GM18907 (cell line): ENCODE results near the gene C4orf50.
"Not testable (repeated sequence)": the region's sequence is repeated elsewhere in the genome, so short reads cannot be mapped to it uniquely, and the experiment has no call there.

ENCODE experiments used
- ATAC-seq: cut with Tn5 transposase; IDR thresholded peaks from one replicate; pipeline ENCODE4 v1.9.1; 2021; ENCODE audit warnings: mild to moderate bottlenecking, moderate library complexity; ENCODE audit not compliant: unreplicated experiment

C4orf50 gene

DNA sequence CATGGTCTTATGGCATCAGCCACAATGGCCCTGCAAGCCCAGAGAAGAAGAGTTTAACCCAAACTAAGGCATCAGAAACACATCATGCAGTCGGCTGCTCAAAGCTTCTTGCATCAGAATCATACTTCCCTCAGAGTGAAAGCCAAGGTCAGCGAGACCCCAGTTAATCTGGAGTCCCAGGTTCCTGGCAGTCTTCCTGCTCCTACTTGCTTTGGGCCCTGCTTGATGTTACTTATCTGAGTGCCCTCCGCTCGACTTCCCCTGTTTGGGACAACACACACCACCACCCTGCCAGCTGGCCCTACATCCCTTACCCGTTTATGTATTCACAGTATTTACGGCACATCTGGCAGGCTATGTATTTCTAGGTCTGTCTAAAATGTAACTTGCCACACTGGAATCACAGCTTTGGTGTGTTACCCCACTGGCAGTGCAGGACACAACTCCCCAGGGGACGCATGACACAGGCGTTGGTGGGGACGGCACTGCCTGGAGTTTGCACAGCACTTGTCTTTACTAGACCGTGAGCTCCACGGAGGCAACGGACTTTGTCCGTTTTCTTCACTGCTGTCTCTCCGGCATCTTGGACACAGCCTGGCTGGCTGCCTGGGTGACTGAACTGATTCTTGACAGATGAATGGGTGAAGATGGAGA lies 148.1 kb downstream of the C4orf50 start:
- no peak for ATAC-seq

GRCh38 chr4:5867866-5868265 lies 150.4 kb downstream of the C4orf50 start:
- no peak for ATAC-seq

DNA sequence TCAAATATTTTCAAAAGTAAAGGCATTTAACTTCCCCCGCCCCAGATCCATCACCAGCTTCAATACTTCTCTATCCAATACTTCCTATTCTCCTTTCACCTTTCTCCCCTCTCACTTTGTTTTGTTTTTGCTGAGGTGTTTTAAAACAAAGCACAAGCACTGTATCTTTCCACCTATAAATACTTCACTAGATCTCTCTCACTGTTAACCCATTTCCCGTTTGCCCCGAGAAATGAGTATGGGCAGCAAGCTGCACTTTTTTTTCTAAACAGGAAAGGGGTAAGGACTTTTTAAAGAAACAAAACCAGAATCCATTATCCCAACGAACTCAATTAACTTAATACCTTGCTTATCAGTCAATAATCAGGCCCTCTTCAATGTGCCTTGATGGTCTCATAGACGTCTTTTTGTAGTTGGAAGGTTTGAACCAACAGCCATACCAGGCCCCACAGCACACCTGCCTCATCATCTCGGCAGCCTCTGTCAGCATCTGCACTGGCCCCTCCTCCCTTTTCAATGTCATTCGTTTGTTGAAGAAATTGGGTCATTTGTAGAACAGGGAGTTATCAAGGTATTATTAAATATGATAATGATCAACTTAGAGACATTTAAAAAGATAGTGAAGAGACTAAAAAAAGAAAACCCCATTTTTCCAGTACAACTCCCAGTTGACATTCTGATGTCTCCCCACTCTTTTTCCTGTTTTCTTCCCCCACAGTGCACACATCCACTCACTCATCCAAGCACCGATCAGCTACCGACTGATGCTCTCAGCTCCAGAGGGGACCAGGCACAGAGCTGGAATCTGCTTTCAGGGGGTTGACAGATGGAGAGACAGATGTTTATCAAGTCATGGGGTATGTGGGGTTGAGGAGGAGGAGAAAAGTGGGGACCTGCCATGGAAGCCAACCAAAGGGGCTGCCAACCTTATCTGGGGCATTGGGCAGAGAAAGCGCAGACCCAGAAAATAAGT lies 151.1 kb downstream of the C4orf50 start:
- ATAC-seq, result no peak

DNA sequence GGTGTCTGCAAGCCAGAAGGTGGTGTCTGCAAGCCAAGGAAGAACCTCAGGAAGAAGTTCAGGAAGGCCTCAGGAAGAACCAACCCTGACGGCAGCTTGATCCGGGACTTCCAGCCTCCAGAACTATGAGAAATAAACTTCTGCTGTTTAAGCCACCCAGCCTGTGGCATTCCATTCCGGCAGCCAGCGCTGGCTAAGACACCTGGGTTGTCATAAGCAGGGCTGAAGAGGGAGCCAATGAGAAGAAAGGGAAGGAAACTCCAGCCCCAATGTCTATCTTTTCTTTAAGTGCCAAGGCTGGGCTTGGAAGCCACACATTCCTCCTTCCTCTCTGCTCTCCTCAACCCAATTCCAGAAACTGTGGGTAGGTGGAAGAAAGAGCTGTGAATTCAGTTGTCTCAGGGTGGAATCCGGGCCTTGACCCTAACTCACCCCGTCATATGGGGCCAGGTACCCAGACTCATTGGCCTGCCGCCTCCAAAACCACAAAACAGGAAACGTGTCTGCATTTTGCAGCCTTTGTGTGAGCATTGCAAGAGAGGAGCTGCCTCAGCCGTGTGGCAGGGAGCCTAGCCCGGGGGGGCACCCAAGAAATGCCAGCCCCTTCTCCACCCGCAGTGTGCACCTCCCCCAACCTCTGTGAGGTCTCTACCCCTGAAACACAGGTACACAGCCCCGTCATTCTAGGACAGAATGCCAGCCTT lies 152.2 kb downstream of the C4orf50 start:
- ATAC-seq, result no peak

DNA sequence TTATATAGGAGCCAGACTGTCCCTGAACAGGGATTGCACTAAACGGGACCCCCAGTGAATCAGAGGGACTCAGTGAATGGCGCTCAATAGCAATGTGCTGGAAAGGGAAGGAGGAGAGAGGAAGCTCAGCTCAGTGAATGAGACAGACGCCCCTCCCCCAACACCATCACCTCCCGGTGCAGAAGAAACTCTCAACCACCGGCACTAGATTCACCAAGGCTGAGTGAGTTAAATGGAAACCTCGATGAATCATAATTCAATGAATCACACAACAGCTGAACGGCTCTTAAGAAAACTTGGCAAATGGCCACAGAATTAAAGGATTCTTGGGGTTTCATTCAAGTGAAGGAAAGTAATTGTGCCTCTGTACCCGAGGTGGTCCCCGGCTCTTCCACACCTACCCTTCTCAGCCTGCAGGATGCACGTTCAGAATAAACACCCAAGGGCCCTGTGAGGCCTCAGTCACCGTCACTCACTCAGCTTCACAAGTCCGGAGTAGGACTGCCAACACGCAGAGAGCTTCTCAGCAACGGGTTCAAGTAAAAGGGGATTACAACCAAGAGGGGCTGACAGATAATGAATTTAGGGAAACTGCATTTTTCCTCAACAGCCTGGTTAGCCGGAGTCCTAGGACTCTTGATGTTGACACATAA lies 154.6 kb downstream of the C4orf50 start:
- no peak for ATAC-seq

- no peak for ATAC-seq
Measured at GRCh38 chr4:5858020-5858769, 160.0 kb downstream of the C4orf50 start.

DNA sequence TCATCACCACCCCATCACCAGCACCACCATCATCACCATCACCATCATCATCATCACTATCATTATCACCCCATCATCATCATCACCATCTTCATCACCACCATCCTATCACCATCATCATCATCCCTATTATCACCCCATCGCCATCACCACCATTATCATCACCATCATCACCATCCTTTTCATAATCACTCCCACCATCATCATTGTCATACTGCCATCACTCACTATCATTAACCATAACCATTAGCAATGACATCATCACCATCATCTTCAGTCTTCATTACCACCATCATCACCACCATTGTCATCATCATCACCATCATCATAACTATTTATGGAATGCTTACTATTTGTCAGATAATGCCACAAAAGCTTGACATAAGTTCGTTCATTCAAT lies 161.0 kb downstream of the C4orf50 start:
- no peak for ATAC-seq

GRCh38 chr4:5856362-5856761 lies 161.9 kb downstream of the C4orf50 start:
- ATAC-seq, result not testable (repeated sequence)

GRCh38 chr4:5854929-5855328 lies 163.3 kb downstream of the C4orf50 start:
- ATAC-seq, result no peak

DNA sequence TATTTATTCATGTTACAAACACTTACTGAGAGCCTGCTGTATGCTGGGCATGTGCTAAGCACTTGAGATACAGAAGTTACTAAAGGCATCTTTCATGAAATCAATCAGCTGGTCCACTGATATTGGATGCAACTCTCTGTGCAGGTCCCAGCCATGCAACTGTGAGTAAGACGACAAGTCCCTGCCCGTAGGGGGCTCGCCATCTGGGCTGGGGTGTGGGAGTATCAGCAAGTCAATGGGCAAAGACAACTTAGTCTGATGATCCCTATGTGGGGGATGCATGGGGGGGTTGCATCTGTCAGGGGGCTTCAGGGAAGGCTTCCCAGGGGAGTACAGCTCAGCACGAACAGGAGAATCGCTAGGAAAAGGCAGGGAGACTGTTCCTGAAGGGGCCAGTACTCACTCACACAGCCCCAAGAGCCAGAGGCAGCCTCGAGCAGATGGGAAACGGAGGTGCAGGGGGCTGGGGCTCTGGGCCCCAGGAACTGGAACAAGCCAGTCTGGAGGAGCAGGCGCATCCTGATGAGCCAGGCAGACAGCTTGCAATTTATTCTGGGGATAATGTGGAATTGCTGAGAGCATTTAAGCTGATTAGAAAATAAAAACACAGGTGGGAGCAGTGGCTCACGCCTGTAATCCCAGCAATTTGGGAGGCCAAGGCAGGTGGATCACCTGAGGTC lies 165.6 kb downstream of the C4orf50 start:
- ATAC-seq, result no peak

DNA sequence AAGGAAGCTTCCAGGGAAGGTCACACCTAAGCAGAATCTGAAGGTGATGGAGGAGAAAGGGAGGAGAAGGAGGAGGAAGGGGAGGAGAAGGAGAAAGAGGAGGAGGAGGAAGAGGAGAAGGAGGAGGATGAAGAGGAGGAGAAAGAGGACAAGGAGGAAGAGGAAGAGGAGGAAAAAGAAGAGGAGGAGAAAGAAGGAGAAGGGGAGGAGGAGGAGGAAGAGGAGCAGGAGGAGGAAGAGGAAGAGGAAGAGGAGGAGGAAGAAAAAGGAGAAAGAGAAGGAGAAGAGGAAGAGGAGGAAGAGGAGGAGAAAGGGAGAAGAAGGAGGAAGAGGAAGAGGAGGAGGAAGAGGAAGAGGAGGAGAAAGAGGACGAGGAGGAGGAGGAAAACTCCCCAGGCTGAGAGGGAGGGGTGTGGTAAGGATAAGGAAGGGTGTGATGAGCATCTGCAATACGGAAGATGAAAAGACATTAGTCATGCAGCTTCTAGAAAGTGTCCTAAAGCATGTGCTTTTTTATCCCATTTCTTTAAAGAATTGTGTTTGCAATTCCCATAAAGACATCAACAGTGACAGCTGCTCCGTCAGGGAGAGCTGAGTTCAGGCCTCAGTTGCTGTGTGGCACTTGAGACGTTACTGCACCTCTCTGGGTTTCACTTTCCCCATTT lies 166.5 kb downstream of the C4orf50 start:
- ATAC-seq, result no peak
